Measurements from ENCODE around the gene SLC7A11. TPM values are rescaled to one million over a fixed set of nuclear protein-coding genes. Genes with fewer than 3 reads are reported as not detected.
"Not testable (repeated sequence)": the region's sequence is repeated elsewhere in the genome, so short reads cannot be mapped to it uniquely, and the experiment has no call there.

Gene SLC7A11
- polyA plus RNA-seq, 3 donors, result 0.02 to 0.07 TPM; not detected in 1

GRCh38 chr4:138238521-138239292, 3.4 kb downstream of the SLC7A11 start:
- no peaks in the 10 kb centered on the region for H3K79me2 ChIP-seq (ENCODE audit: insufficient read depth, low read length)
- DNase-seq, result no peak
- no peaks in the 10 kb centered on the region for H3K27me3 ChIP-seq (ENCODE audit: control insufficient read depth in 2 of 2, insufficient read depth in 2 of 2, low read length in 2 of 2)
- no peaks in the 10 kb centered on the region for H3K36me3 Mint-ChIP-seq
- H3K4me1 ChIP-seq (ENCODE audit: control insufficient read depth in 1 of 2, insufficient read depth in 2 of 2, low read length in 2 of 2), result peaks cover 14 to 20% of the 10 kb centered on the region in 2 donors
- H4K20me1 ChIP-seq (ENCODE audit: insufficient read depth, low read length), result no peaks in the 10 kb centered on the region
- H3K9ac ChIP-seq (ENCODE audit: insufficient read depth, low read length, poor library complexity, severe bottlenecking), result no peak overlapping the region
- no peak overlapping the region for H3K4me3 ChIP-seq (replicated peaks in 1 of 3; ENCODE audit: low read depth in 2 of 3, low read length in 3 of 3)
- H3K9me3 ChIP-seq (replicated peaks in 1 of 2; ENCODE audit: control insufficient read depth in 1 of 2, insufficient read depth in 1 of 2, low read length in 2 of 2), result no peaks in the 10 kb centered on the region
- no peak overlapping the region for H3K4me3 Mint-ChIP-seq
- no peak overlapping the region for H2AFZ ChIP-seq (ENCODE audit: insufficient read depth, low read depth, low read length, poor library complexity, severe bottlenecking)
- no peak for TF ChIP-seq CTCF (IDR thresholded peaks at IDR 0.05)
- peaks cover 0 to 3% (median 0%) of the 10 kb centered on the region in 7 donors for H3K9me3 Mint-ChIP-seq
- intact Hi-C loops (cut with micrococcal nuclease), result no loop called here
- peaks cover 23% of the 10 kb centered on the region for H3K4me1 Mint-ChIP-seq
- peaks cover 0 to 2% (median 0%) of the 10 kb centered on the region in 3 donors for H3K27me3 Mint-ChIP-seq (ENCODE audit: low read depth in 3 of 3)
- H3K27ac ChIP-seq (ENCODE audit: low read depth in 1 of 2, low read length in 2 of 2), result no peak overlapping the region
- no CpG with 5 or more reads among the region's 4 CpGs for WGBS (ENCODE audit: insufficient coverage)
- H3K27ac Mint-ChIP-seq, result no peak overlapping the region
- no peaks in the 10 kb centered on the region for H3K36me3 ChIP-seq (replicated peaks in 1 of 2; ENCODE audit: control insufficient read depth in 1 of 2, insufficient read depth in 2 of 2, low read length in 2 of 2)
- no peak overlapping the region for H3K4me2 ChIP-seq (replicated peaks; ENCODE audit: extremely low read depth, low read length, poor library complexity, severe bottlenecking)

GRCh38 chr4:138237132-138237531, 5.0 kb downstream of the SLC7A11 start:
- WGBS (ENCODE audit: insufficient coverage), result 100% methylated on average over 6 of the region's 7 CpGs
- H3K27me3 Mint-ChIP-seq (ENCODE audit: low read depth in 3 of 3), result not testable (repeated sequence)

More at GRCh38 chr4:138237132-138237531, 5.0 kb downstream of the SLC7A11 start:
- H3K9me3 ChIP-seq (replicated peaks in 1 of 2; ENCODE audit: control insufficient read depth in 1 of 2, insufficient read depth in 1 of 2, low read length in 2 of 2); H3K27ac ChIP-seq (ENCODE audit: low read depth in 1 of 2, low read length in 2 of 2); DNase-seq; H3K79me2 ChIP-seq (ENCODE audit: insufficient read depth, low read length); H4K20me1 ChIP-seq (ENCODE audit: insufficient read depth, low read length); H3K9ac ChIP-seq (ENCODE audit: insufficient read depth, low read length, poor library complexity, severe bottlenecking); H3K36me3 ChIP-seq (replicated peaks in 1 of 2; ENCODE audit: control insufficient read depth in 1 of 2, insufficient read depth in 2 of 2, low read length in 2 of 2); H3K36me3 Mint-ChIP-seq; H2AFZ ChIP-seq (ENCODE audit: insufficient read depth, low read depth, low read length, poor library complexity, severe bottlenecking); H3K9me3 Mint-ChIP-seq; H3K4me2 ChIP-seq (replicated peaks; ENCODE audit: extremely low read depth, low read length, poor library complexity, severe bottlenecking); H3K4me3 Mint-ChIP-seq; H3K27me3 ChIP-seq (ENCODE audit: control insufficient read depth in 2 of 2, insufficient read depth in 2 of 2, low read length in 2 of 2); H3K4me3 ChIP-seq (replicated peaks in 1 of 3; ENCODE audit: low read depth in 2 of 3, low read length in 3 of 3); intact Hi-C loops (cut with micrococcal nuclease): not testable (repeated sequence)
- peaks cover 21% of the 10 kb centered on the region for H3K4me1 Mint-ChIP-seq
- H3K4me1 ChIP-seq (ENCODE audit: control insufficient read depth in 1 of 2, insufficient read depth in 2 of 2, low read length in 2 of 2), result peaks cover 14 to 20% of the 10 kb centered on the region in 2 donors
- H3K27ac Mint-ChIP-seq, result peak overlapping the region in 2 of 7 donors; percentile 50 to 57

All from CD14-positive monocyte (primary cell).